DMS114 treated with DMSO at 0.1 percent for 48 hours (cell line): ENCODE measurements around the gene UBAC2.
"Not testable (repeated sequence)": the region's sequence is repeated elsewhere in the genome, so short reads cannot be mapped to it uniquely, and the experiment has no call there.

ENCODE experiments used
- DNase-seq: peaks from one replicate; lab custom pipeline; 2025; ENCODE audit not compliant: unreplicated experiment; lab: John Stamatoyannopoulos, UW

The UBAC2 gene

DNA sequence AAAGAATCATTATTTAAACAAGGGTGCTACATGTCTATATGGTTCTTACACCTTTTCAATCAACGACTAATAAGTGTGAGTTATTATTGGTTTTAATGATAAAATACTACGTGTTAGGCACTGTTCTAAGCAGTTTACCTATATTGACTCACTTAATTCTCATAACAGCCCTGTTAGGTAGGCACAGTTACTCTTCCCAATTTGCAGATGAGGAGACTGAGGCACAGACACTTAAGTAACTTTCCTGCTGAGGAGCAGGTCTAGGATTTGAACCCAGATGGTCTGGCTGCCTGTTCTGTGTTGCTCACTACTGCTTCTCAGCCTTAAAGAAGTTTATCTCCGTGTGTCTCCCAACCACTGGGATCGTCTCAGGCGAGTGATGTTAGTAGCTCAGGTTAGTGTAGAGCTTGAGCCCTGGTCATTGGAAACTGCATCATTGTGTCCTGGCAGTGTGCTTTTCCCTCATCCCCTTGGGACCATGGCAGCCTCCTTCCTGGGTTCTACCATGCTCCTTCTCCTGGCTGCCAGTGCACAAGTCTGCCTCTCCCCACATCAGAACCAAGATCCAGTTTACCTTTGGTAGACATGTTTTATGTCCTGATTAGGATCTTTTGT, 10.9 kb downstream of the UBAC2 start:
- no peak for DNase-seq

GRCh38 chr13:99214232-99214631, 13.6 kb downstream of the UBAC2 start:
- no peak for DNase-seq

- no peak for DNase-seq
Observed at GRCh38 chr13:99214731-99215130, 14.1 kb downstream of the UBAC2 start.

GRCh38 chr13:99215184-99215830, 14.7 kb downstream of the UBAC2 start:
- no peak for DNase-seq

- DNase-seq, result no peak
Observed at GRCh38 chr13:99217461-99218110, 16.9 kb downstream of the UBAC2 start.

- no peak for DNase-seq
Observed at GRCh38 chr13:99218126-99218525, 17.5 kb downstream of the UBAC2 start.

DNA sequence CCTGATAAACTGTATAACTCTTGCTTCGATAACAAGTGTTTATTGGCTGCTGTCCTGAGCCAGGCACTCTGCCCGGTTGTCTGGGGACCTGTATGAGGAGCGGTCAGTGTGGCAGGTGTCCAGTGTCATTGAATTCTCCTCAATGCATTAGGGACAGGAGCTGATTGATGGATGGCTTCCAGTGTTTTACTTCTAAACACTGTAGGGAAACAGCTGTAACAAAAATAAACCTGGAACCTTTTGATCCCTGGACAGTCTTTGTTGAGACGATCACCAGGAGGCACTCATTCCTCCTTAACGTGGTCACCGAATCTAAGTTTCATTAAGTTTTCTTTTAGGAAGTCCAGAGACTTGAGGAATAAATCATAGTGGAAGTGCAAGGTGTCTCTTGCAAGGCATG, 17.9 kb downstream of the UBAC2 start:
- DNase-seq, result no peak

GRCh38 chr13:99218969-99219368, 18.3 kb downstream of the UBAC2 start:
- no peak for DNase-seq

GRCh38 chr13:99220199-99220935, 19.7 kb downstream of the UBAC2 start:
- no peak for DNase-seq

GRCh38 chr13:99221567-99222239, 21.0 kb downstream of the UBAC2 start:
- no peak for DNase-seq

GRCh38 chr13:99223587-99223986, 22.9 kb downstream of the UBAC2 start:
- DNase-seq, result no peak

- no peak for DNase-seq
Observed at GRCh38 chr13:99224021-99224420, 23.4 kb downstream of the UBAC2 start.

GRCh38 chr13:99225078-99225477, 24.4 kb downstream of the UBAC2 start:
- no peak for DNase-seq

DNA sequence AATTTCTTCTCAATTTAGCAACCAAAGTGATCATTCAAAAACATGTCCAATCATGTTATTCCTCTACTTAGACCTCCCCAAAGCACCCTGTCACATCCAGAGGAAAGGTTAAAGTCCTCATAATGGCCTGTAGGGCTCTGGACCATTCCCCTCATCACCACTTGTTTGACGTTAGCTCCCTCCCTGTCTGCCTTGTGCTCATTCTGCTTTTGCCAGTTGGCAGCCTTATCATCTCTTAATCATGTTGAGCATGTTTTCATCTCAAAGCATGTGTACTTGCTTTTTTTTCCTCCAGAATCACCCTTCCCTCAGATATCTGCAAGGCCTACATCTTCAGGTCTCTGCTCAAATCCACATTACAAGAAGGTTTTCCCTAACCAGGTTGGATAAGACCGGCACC, 25.9 kb downstream of the UBAC2 start:
- DNase-seq, result no peak

- DNase-seq, result no peak
Observed at GRCh38 chr13:99227331-99227900, 26.8 kb downstream of the UBAC2 start.

DNA sequence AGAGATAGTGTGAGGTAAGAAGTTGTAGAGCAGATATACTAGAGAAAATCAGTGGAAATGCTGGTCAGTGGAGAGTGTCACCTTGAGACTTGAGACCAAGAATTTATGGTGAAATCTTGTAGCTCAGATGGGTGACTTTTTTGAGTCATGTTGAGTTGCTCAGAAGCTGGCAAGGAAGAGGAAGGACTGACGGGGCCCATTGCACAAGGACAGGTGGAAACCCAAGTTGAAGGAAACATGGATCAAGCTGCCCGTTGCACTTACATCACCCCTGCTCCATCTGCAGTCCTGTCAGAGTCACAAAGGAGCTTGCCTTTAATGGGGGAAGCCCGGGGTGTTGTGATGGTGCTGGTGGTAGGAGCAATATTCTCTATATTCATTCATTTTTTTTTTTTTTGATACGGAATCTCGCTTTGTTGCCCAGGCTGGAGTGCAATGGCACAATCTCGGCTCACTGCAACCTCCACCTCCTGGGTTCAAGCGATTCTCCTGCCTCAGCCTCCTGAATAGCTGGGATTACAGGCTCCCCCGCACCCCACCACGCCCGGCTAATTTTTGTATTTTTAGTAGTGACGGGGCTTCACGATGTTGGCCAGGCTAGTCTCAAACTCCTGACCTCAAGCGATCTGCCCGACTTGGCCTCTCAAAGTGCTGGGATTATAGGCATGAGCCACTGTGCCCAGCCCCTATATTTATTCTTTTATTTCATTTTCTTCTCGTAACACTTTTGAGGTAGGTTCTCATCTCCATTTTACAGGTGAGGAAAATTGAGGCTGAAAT, 27.4 kb downstream of the UBAC2 start:
- DNase-seq, result no peak

GRCh38 chr13:99228737-99229691, 28.4 kb downstream of the UBAC2 start:
- DNase-seq, result no peak

- not testable (repeated sequence) for DNase-seq
Observed at GRCh38 chr13:99230588-99230987, 29.9 kb downstream of the UBAC2 start.

GRCh38 chr13:99230991-99231390, 30.3 kb downstream of the UBAC2 start:
- DNase-seq, result no peak
